HG03064 (cell line): Measurements from ENCODE around the gene EMC6.

Experiments
- ATAC-seq: cut with Tn5 transposase; IDR thresholded peaks from one replicate; pipeline ENCODE4 v1.9.1; 2021; ENCODE audit warnings: low read depth; ENCODE audit not compliant: unreplicated experiment

EMC6 gene

GRCh38 chr17:3655766-3656165, 12.8 kb upstream of the EMC6 start:
- no peak for ATAC-seq

- no peak for ATAC-seq
These were observed 12.3 kb upstream of the EMC6 start for GRCh38 chr17:3656353-3656752.

- ATAC-seq, result no peak
These were observed 11.6 kb upstream of the EMC6 start for GRCh38 chr17:3656755-3657587.

- ATAC-seq, result no peak
These were observed 11.1 kb upstream of the EMC6 start for GRCh38 chr17:3657588-3657869.

- no peak for ATAC-seq
These were observed 10.5 kb upstream of the EMC6 start for GRCh38 chr17:3657874-3658783.

- no peak for ATAC-seq
These were observed 9.7 kb upstream of the EMC6 start for GRCh38 chr17:3658784-3659449.

- ATAC-seq, result no peak
These were observed 9.0 kb upstream of the EMC6 start for GRCh38 chr17:3659541-3660111.

- ATAC-seq, result no peak
These were observed 8.2 kb upstream of the EMC6 start for GRCh38 chr17:3660311-3660891.

GRCh38 chr17:3663102-3664011, 5.3 kb upstream of the EMC6 start:
- ATAC-seq, result no peak

- no peak for ATAC-seq
These were observed 2.8 kb upstream of the EMC6 start for GRCh38 chr17:3665834-3666233.

GRCh38 chr17:3666516-3666915, 2.1 kb upstream of the EMC6 start:
- no peak for ATAC-seq

GRCh38 chr17:3667366-3668278, 990 bp upstream of the EMC6 start:
- ATAC-seq, result peak; percentile 15

- peak; percentile 16 for ATAC-seq
These were observed 404 bp downstream of the EMC6 start for GRCh38 chr17:3669085-3669347.

- no peak for ATAC-seq
These were observed 936 bp downstream of the EMC6 start for GRCh38 chr17:3669548-3669947.

- ATAC-seq, result no peak
These were observed 4.0 kb downstream of the EMC6 start for GRCh38 chr17:3672571-3672970.

GRCh38 chr17:3675886-3676285, 7.3 kb downstream of the EMC6 start:
- ATAC-seq, result no peak

- no peak for ATAC-seq
These were observed 9.6 kb downstream of the EMC6 start for GRCh38 chr17:3678095-3678820.

GRCh38 chr17:3678821-3679530, 10.4 kb downstream of the EMC6 start:
- ATAC-seq, result no peak
